Fibroblast of villous mesenchyme (primary cell): ENCODE data around the gene PITPNM1. TPM values are rescaled to one million over a fixed set of nuclear protein-coding genes. Genes with fewer than 3 reads are reported as not detected.
"Not testable (repeated sequence)": the region's sequence is repeated elsewhere in the genome, so short reads cannot be mapped to it uniquely, and the experiment has no call there.

Source experiments
- DNase-seq: peaks from one replicate; pipeline ENCODE4 v3.0.0-alpha.2; 2010; ENCODE audit warnings: low read depth
- H3K4me3 ChIP-seq: 2 replicates; pipeline ENCODE4 v1.5.1; 2011; ENCODE audit warnings: low read depth, mild to moderate bottlenecking, low read length
- total RNA-seq: library from RNA; depleted of rRNA; stranded (reverse); fragments of >200 nt; gene quantifications from 2 replicates; pipeline ENCODE4 v1.2.3, GENCODE V29; 2012
- TF ChIP-seq, protein P1 (sequence below): IDR thresholded peaks from 2 replicates; pipeline ENCODE4 v1.5.1; 2012; ENCODE audit warnings: low read depth, mild to moderate bottlenecking, low read length; ENCODE audit not compliant: insufficient read depth

Gene PITPNM1
- total RNA-seq, 1 donor = 22.9 TPM

DNA sequence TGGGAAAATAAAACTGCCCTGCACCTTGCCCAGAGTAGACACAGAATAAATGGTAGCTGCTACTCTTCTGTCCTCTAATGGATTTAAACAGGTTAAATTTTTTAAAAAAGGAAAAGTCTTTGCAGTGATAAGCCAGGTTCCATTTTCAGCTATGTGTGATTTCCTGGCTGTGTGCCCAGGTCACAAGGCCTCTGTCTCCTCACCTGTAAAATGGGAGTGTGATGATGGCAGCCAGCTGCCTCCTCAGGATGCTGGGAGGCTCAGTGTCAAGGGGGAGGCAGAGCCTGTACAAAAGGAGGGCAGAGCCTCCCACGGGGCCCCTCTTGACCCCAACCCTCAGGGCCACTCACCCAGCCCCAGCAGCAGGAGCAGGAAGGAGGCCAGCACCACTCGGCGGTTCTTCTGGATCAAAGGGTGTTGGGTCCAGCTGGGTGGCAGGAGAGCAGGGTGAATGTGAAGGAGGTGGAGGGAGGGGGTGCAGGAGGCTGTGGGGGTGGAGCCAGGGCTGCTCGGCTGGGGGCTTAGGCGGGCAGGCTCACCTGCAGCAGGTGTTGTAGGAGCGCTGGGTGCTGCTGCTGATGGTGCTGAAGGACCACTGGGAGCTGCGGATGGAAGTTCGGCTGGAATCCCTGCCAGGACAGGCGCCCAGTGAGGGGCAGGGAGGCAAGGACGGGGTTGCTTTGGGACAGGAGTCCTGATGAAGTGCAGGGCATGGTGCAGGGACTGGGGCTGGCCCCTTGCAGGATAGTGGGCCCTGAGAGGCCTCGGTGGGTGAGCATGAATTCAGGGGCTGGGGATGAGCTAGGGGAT is 38.0 kb downstream of the PITPNM1 start:
- DNase-seq = no peak
- TF ChIP-seq, protein P1, sequence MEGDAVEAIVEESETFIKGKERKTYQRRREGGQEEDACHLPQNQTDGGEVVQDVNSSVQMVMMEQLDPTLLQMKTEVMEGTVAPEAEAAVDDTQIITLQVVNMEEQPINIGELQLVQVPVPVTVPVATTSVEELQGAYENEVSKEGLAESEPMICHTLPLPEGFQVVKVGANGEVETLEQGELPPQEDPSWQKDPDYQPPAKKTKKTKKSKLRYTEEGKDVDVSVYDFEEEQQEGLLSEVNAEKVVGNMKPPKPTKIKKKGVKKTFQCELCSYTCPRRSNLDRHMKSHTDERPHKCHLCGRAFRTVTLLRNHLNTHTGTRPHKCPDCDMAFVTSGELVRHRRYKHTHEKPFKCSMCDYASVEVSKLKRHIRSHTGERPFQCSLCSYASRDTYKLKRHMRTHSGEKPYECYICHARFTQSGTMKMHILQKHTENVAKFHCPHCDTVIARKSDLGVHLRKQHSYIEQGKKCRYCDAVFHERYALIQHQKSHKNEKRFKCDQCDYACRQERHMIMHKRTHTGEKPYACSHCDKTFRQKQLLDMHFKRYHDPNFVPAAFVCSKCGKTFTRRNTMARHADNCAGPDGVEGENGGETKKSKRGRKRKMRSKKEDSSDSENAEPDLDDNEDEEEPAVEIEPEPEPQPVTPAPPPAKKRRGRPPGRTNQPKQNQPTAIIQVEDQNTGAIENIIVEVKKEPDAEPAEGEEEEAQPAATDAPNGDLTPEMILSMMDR = no peak
- H3K4me3 ChIP-seq = no peak overlapping the region

DNA sequence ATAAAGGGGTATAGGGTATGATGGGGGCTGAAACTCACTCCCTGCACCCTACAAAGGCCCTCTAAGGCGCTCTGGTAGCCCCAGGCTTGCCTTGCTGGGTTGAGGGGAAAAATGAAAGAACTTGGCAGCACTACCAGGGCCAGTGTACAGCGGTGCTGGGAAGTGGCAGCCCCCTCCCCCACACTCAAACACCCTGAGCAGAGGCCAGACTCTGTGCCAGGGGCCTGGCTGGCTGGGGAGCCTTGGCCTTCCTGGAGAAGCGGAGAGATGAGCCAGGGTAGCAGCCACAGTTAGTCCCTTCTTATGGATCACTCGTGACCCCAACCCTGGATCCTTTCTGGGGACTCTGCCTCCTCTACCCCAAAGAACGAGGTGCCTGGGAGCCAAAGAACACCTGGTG is 38.8 kb downstream of the PITPNM1 start:
- H3K4me3 ChIP-seq = no peak overlapping the region
- DNase-seq = no peak
- TF ChIP-seq, protein P1 = no peak

DNA sequence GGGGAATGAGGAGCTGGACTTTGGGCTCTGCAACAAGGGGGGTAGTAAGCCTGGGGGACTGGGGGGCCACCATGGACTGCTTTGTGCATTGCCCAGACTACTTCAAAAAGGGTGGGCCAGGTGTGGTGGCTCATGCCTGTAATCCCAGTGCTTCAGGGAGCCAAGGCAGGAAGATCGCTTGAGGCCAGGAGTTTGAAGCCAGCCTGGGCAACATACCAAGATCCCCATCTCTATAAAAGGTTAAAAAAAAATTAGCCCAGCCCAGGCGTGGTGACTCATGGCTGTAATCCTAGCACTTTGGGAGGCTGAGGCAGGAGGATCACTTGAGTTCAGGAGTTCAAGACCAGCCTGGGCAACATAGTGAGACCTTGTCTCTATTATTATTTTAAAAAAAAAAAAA is 39.6 kb downstream of the PITPNM1 start:
- not testable (repeated sequence) for H3K4me3 ChIP-seq, DNase-seq

DNA sequence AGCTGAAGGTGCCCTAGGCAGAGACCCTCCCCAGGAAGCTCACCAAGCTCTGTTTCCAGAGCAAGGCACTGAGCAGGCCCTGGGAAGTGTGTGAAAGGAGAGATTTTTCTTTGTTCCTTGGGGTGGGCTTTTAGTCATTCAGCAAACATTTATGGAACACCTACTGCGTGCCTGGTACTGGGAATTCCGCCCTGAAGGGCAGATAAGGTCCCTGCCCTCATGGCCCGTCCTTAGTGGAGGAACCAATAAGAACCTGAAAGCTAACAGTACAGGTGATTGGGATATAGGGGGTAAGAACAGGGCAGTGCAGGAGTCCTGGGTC is 40.0 kb downstream of the PITPNM1 start:
- peak overlapping the region; percentile 65 for H3K4me3 ChIP-seq
- TF ChIP-seq, protein P1 = no peak
- DNase-seq = no peak

DNA sequence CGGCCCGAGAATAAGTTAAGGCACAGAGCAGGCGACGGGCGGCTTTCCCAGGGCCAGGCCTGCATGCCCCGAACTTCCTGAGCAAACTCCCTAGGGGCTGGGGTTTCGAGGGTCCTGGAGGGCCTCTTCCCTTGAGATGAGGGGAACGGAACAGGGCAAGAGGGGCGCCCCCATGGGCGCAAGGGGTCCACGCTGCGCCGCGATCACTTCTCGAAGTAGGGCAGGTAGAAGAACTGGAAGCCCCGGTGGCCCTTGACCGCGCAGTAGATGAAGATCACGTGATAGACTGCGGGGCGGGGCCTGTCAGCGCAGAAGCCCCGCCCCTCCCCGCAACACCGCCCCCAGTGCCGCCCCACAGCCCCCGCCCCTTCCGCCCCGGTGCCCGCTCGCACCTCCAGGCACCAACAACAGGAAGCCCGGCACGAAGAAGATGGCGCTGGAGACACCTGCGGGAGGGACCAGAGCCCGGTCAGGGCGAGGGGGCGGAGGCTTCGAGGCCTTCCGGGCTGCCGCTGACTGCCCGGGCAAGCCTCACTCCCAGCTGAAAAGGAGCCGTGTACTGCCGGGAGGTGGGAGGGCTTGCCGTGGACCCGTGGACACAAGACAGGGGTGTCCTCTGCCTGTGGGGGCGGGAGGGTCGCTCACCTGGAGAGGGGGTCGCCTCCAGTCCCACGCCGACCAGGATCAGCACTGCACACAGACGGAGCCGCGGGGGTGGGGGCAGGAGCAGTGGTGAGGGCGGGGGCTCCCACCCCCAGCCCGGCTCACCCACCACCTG is 40.6 kb downstream of the PITPNM1 start:
- peak overlapping the region; percentile 65 for H3K4me3 ChIP-seq
- TF ChIP-seq, protein P1 = no peak
- DNase-seq = peak; percentile 61

DNA sequence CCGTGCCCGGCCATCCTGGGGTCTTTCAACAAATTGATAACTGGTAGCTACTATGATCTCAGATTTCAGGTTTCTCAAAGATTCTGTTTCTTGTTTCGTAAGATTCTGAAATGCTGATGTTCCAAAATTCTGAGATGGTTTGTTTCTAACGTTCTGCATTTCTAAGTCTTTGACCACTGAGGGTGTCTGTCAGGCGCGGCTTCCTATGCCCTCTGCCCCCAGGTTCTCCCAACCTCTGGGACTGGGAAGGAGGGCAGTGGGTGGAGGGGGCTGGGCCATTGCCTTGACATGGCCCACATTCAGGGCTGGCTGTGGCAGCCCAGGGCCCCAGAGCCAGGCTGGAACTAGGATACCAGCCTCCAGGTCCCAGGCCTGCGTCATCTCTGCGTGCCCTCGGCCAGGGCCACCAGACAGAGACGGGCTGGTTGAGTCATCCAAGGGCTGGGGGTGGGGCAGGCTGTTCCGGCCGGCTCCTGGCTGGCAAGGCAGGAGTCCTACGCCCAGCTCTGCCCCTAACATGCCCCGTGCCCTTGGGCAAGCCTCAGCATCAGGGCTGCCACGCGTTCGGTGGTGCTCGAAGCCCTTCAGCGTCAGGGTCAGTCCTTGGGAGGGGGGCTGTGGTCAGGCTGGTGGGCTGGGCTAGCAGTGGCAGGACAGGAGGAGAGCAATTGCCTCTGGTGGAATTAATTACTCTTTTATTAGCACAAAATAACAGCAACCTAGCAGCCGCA is 41.3 kb downstream of the PITPNM1 start:
- TF ChIP-seq, protein P1 = no peak
- peak; percentile 35 for DNase-seq
- H3K4me3 ChIP-seq = peak overlapping the region; percentile 50

DNA sequence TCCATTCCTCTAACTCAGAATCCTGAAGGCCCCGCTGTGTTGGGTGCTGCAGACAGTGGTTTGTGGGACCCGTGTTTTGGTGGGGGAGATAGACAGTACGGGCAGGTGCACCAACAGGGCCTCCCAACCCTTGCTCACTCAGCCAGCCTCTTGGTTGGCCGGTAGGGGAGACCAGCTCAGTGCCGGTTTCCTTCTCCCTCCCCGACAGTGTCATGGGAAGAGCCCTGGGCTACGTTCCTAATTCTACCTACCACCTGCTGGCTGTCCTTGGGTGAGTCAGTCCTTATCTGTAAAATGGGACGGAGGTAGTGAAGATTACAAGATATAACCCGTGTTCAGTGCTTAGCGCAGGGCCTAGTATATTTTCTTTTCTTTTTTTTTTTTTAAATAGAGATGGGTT is 42.0 kb downstream of the PITPNM1 start:
- TF ChIP-seq, protein P1 = no peak
- DNase-seq = no peak
- H3K4me3 ChIP-seq = no peak overlapping the region
